HepG2 (cell line): ENCODE data around the gene TIAM1. TPM values are rescaled to one million over a fixed set of nuclear protein-coding genes. Genes with fewer than 3 reads are reported as not detected.

Experiments
- ATAC-seq: fragments of 200-7000 bp; cut with Tn5 transposase; 3 replicates; pipeline ENCODE4 v1.9.1; 2020; ENCODE audit warnings: mild to moderate bottlenecking, moderate library complexity
- BruUV-seq: library from RNA; stranded (reverse); fragments of 400-500 nt; replicated peaks from 2 replicates; lab custom pipeline; 2021; lab: Mats Ljungman, UMichigan
- CTCF ChIA-PET: fragments of 300-600 bp; formaldehyde crosslinking; extraction: SDS; loops from one replicate; lab custom pipeline; 2021; ENCODE audit warnings: low total read pairs, inconsistent platforms, low intra/inter-chr PET ratio; lab: Yijun Ruan, JAX
- POLR2A ChIA-PET: fragments of 350-600 bp; sonication (Branson Sonifier 250); formaldehyde crosslinking; loops from one replicate; lab custom pipeline; 2020; ENCODE audit warnings: antibody characterized with exemption, inconsistent platforms; lab: Yijun Ruan, JAX
- DNase-seq: peaks from one replicate; pipeline ENCODE4 v3.0.0-alpha.2; 2015; ENCODE audit warnings: low spot score
- FAIRE-seq: peaks from 3 replicates; lab custom pipeline; 2011; peaks lifted over from hg19 to GRCh38; lab: Jason Lieb, UNC
- H2AFZ ChIP-seq: one replicate; pipeline ENCODE4 v1.6.1; 2011; ENCODE audit warnings: low read length, inconsistent platforms
- H3K27ac ChIP-seq: fragments of 300-600 bp; 3 replicates; pipeline ENCODE4 v1.8.0; 2011; ENCODE audit warnings: mixed run types, mild to moderate bottlenecking, mixed read lengths, low read length, inconsistent platforms; ENCODE audit not compliant: insufficient read depth; ENCODE audit errors: extremely low read length
- H3K27me3 ChIP-seq, 2 experiments: fragments of 200-600 bp in 1 of 2; 2 replicates in 1 of 2; 3 replicates in 1 of 2; pipeline versions ENCODE4 v1.6.0 to v1.8.0; 2011; ENCODE audit warnings: low read length in 2 of 2, mild to moderate bottlenecking in 2 of 2, moderate library complexity in 2 of 2, inconsistent platforms in 1 of 2; ENCODE audit not compliant: insufficient read depth in 2 of 2, control insufficient read depth in 1 of 2
- H3K36me3 ChIP-seq, 2 experiments: fragments of 200-600 bp in 1 of 2; replicated peaks in 1 of 2; 2 replicates in 1 of 2; 3 replicates in 1 of 2; pipeline versions ENCODE4 v1.5.1 to v1.8.0; 2011; ENCODE audit warnings: low read length in 2 of 2, inconsistent platforms in 1 of 2; ENCODE audit not compliant: insufficient read depth in 2 of 2, control insufficient read depth in 1 of 2
- H3K4me1 ChIP-seq: 2 replicates; pipeline ENCODE4 v1.5.1; 2012; ENCODE audit warnings: low read length, inconsistent platforms; ENCODE audit not compliant: insufficient read depth
- H3K4me2 ChIP-seq: 2 replicates; pipeline ENCODE4 v1.6.0; 2011; ENCODE audit warnings: low read depth, low read length, inconsistent platforms
- H3K4me3 ChIP-seq, 3 experiments: fragments of 200-600 bp in 1 of 3; sonication (generic), shearing (Covaris generic) in 1 of 3; replicated peaks in 1 of 3; 2 replicates each; pipeline ENCODE4 v1.5.1; 2011 to 2016; ENCODE audit warnings: low read length in 3 of 3, inconsistent platforms in 2 of 3, low read depth in 2 of 3, mild to moderate bottlenecking in 2 of 3, control low read depth in 1 of 3, mixed read lengths in 1 of 3; ENCODE audit not compliant: insufficient read depth in 1 of 3
- H3K79me2 ChIP-seq: one replicate; pipeline ENCODE4 v1.6.1; 2011; ENCODE audit warnings: low read length, inconsistent platforms; ENCODE audit not compliant: insufficient read depth
- H3K9ac ChIP-seq: 2 replicates; pipeline ENCODE4 v1.6.0; 2011; ENCODE audit warnings: mild to moderate bottlenecking, low read depth, low read length, inconsistent platforms; ENCODE audit not compliant: insufficient read depth
- H3K9me3 ChIP-seq: 2 replicates; pipeline ENCODE4 v1.5.1; 2012; ENCODE audit warnings: mild to moderate bottlenecking, low read length
- H4K20me1 ChIP-seq: 2 replicates; pipeline ENCODE4 v1.6.0; 2011; ENCODE audit warnings: inconsistent platforms, mild to moderate bottlenecking, low read length, moderate library complexity; ENCODE audit not compliant: insufficient read depth
- DNMT1 ChIP-seq: sonication (generic); formaldehyde crosslinking; IDR thresholded peaks from 2 replicates; pipeline ENCODE4 v1.5.1; 2020; ENCODE audit warnings: mild to moderate bottlenecking, missing genetic modification reagents
- IRF1 ChIP-seq: sonication (generic); formaldehyde crosslinking; IDR thresholded peaks from 2 replicates; pipeline ENCODE4 v1.4.0; 2020; ENCODE audit warnings: low read depth, mild to moderate bottlenecking, missing genetic modification reagents
- KAT8 ChIP-seq: IDR thresholded peaks from 2 replicates; pipeline ENCODE4 v1.6.1; 2016; ENCODE audit warnings: missing genetic modification reagents, missing compliant biosample characterization
- KDM2A ChIP-seq: sonication (generic); formaldehyde crosslinking; IDR thresholded peaks from 2 replicates; pipeline ENCODE4 v1.4.0; 2020; ENCODE audit warnings: low read depth, missing genetic modification reagents, borderline replicate concordance
- KLF9 ChIP-seq: IDR thresholded peaks from 2 replicates; pipeline ENCODE4 v1.6.1; 2016; ENCODE audit warnings: low read depth
- SAP130 ChIP-seq: IDR thresholded peaks from 2 replicates; pipeline ENCODE4 v1.6.1; 2016; ENCODE audit warnings: low read depth
- SCMH1 ChIP-seq: sonication (generic); formaldehyde crosslinking; IDR thresholded peaks from 2 replicates; pipeline ENCODE4 v1.9.0; 2021; ENCODE audit warnings: missing genetic modification reagents, mild to moderate bottlenecking, borderline replicate concordance
- SMAD3 ChIP-seq: sonication (generic); formaldehyde crosslinking; IDR thresholded peaks from 2 replicates; pipeline ENCODE4 v1.4.0; 2020; ENCODE audit warnings: missing genetic modification reagents
- SRSF9 ChIP-seq: fragments of 200-400 bp; formaldehyde crosslinking; IDR thresholded peaks from 2 replicates; pipeline ENCODE4 v1.6.1; 2018; ENCODE audit warnings: borderline replicate concordance, mild to moderate bottlenecking, low read depth, low read length; ENCODE audit not compliant: insufficient read depth, poor library complexity, severe bottlenecking
- ZNF3 ChIP-seq: IDR thresholded peaks from 2 replicates; pipeline ENCODE4 v1.7.0; 2017; ENCODE audit warnings: inconsistent platforms
- ZNF33B ChIP-seq: sonication (generic); formaldehyde crosslinking; IDR thresholded peaks from 2 replicates; pipeline ENCODE4 v1.5.1; 2020; ENCODE audit warnings: mild to moderate bottlenecking, missing genetic modification reagents
- ZNF354B ChIP-seq: sonication (generic); formaldehyde crosslinking; IDR thresholded peaks from 2 replicates; pipeline ENCODE4 v1.8.0; 2022; ENCODE audit warnings: mild to moderate bottlenecking, missing genetic modification reagents
- ZNF383 ChIP-seq: sonication (generic); formaldehyde crosslinking; IDR thresholded peaks from 2 replicates; pipeline ENCODE4 v1.4.0; 2020; ENCODE audit warnings: missing genetic modification reagents, mild to moderate bottlenecking, borderline replicate concordance
- ZNF629 ChIP-seq: sonication (generic); formaldehyde crosslinking; conservative IDR thresholded peaks from 2 replicates; pipeline ENCODE4 v1.5.0; 2020; ENCODE audit warnings: missing genetic modification reagents
- ZSCAN30 ChIP-seq: sonication (generic); formaldehyde crosslinking; IDR thresholded peaks from 2 replicates; pipeline ENCODE4 v1.5.0; 2020; ENCODE audit warnings: mild to moderate bottlenecking, missing genetic modification reagents
- WGBS: methylation state at CpG from one replicate; pipeline ENCODE4 v1.1.6; 2017; ENCODE audit warnings: low lambda C conversion rate; 5-methylcytosine and 5-hydroxymethylcytosine counted together
- in situ Hi-C: cut with HindIII; loops from 2 replicates; pipeline ENCODE4 v1.10.0; 2017; ENCODE audit warnings: low pct_unique_long_range_greater_than_20kb; ENCODE audit not compliant: extremely low pct_ligation_motif_present
- intact Hi-C: fragments of 100-400 bp; cut with micrococcal nuclease; formaldehyde crosslinking; loops from one replicate; pipeline ENCODE4 v1.10.0; 2022; ENCODE audit not compliant: unreplicated experiment
- polyA plus RNA-seq, 8 experiments: library from polyadenylated mRNA; depleted of rRNA in 3 of 8; stranded (reverse) in 7 of 8; unstranded in 1 of 8; fragments of >200 nt; fragmentation: Illumina TruSeq in 4 of 8; extraction: Trizol in 4 of 8; gene quantifications; 2 replicates each; pipeline versions ENCODE4 v1.2.1 to v1.2.3, GENCODE V29; 2011 to 2016; ENCODE audit warnings: low read depth in 4 of 8, missing spikeins in 1 of 8, mixed read lengths in 1 of 8; ENCODE audit not compliant: insufficient read depth in 1 of 8
- total RNA-seq, 5 experiments: library from RNA; depleted of rRNA; stranded (reverse); fragments of >200 nt; fragmentation: Illumina TruSeq; extraction: Trizol; gene quantifications; 2 replicates each; pipeline ENCODE4 v1.2.3, GENCODE V29; 2016; ENCODE audit warnings: low read depth in 1 of 5
- TF ChIP-seq, protein P1 (sequence below): sonication (generic); formaldehyde crosslinking; IDR thresholded peaks from 2 replicates; pipeline ENCODE4 v1.4.0; 2020; ENCODE audit warnings: missing genetic modification reagents

Gene TIAM1
- total and polyA plus RNA-seq, 2 of the 13 experiments (the other 11 are each of a cell fraction or from before 2014, with no cell fraction given): 0.13 to 0.24 TPM

DNA sequence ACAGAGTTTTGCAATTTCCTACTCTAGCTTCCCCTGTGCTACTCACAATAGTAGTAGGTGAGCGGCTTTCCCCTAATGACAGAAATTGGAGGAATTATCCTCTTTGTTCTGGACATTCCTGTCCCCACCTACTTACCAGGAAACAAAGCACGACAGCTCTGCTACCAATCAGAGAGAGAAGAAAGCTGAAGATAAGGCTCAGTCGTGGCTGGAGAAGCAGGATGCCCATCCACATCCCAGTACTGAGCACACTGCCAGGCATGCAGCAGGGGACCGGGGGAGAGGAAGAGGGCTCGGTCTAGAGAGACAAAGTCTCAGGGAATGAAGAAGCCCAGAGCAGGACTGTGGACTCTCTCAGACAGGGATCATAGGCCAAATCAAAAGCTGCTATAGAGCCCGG is 171.7 kb downstream of the TIAM1 start:
- TF ChIP-seq ZNF629 (CRISPR knock-in tag) (no peak), SRSF9 (no peak), KLF9 (CRISPR knock-in tag) (no peak), SCMH1 (CRISPR knock-in tag) (no peak), DNMT1 (CRISPR knock-in tag) (no peak), ZNF383 (CRISPR knock-in tag) (no peak), ZNF3 (CRISPR knock-in tag) (no peak), KDM2A (no peak), IRF1 (no peak), ZNF354B (CRISPR knock-in tag) (no peak), SAP130 (no peak), SMAD3 (no peak), ZSCAN30 (CRISPR knock-in tag) (no peak), ZNF33B (CRISPR knock-in tag) (no peak), KAT8 (CRISPR knock-in tag) (no peak)
- TF ChIP-seq, protein P1, sequence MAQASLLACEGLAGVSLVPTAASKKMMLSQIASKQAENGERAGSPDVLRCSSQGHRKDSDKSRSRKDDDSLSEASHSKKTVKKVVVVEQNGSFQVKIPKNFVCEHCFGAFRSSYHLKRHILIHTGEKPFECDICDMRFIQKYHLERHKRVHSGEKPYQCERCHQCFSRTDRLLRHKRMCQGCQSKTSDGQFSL (CRISPR knock-in tag): no peak
- TF ChIP-seq, all 625 proteins: peak for 0
- Histone ChIP-seq H3K4me3 (no peak overlapping the region), H2AFZ (no peak overlapping the region), H3K27ac (no peak overlapping the region), H3K4me2 (no peak overlapping the region), H4K20me1 (no peaks in the 10 kb centered on the region), H3K9ac (no peak overlapping the region), H3K4me1 (peaks cover 9% of the 10 kb centered on the region; the same call in 1 of the 2 replicates), H3K36me3 (no peaks in the 10 kb centered on the region), H3K27me3 (no peaks in the 10 kb centered on the region), H3K9me3 (no peaks in the 10 kb centered on the region), H3K79me2 (no peaks in the 10 kb centered on the region)
- in situ Hi-C loops (no loop called here), intact Hi-C loops (no loop called here)
- WGBS: 13% methylated on average over 6 of the region's 6 CpGs
- ATAC-seq (peak; percentile 83), FAIRE-seq (no peak), DNase-seq (no peak)
- BruUV-seq: no TSS peak
- ChIA-PET CTCF (no interaction called here), POLR2A (interaction anchor here (0.6 kb wide), 1 partner anchor 402 kb away, joined by 3 read pairs; no protein-coding TSS in a partner anchor)
